SKM-1 (cell line): ENCODE measurements around the gene GPX4.

Source experiments
- DNase-seq: peaks from one replicate; lab custom pipeline; 2025; ENCODE audit not compliant: unreplicated experiment; lab: John Stamatoyannopoulos, UW

Gene GPX4

GRCh38 chr19:1102407-1103131, 1.2 kb upstream of the GPX4 start:
- no peak for DNase-seq

- no peak for DNase-seq
These were observed 574 bp upstream of the GPX4 start for GRCh38 chr19:1103132-1103707.

- DNase-seq, result peak; percentile 19
These were observed 665 bp downstream of the GPX4 start for GRCh38 chr19:1104311-1105007.

GRCh38 chr19:1105008-1105872, 1.4 kb downstream of the GPX4 start:
- no peak for DNase-seq

GRCh38 chr19:1105873-1106840, 2.4 kb downstream of the GPX4 start:
- DNase-seq, result no peak

GRCh38 chr19:1106841-1107660, 3.3 kb downstream of the GPX4 start:
- DNase-seq, result peak; percentile 32

GRCh38 chr19:1107661-1108261, 4.0 kb downstream of the GPX4 start:
- no peak for DNase-seq

GRCh38 chr19:1108291-1109031, 4.7 kb downstream of the GPX4 start:
- no peak for DNase-seq

GRCh38 chr19:1109032-1109551, 5.3 kb downstream of the GPX4 start:
- no peak for DNase-seq

GRCh38 chr19:1109697-1110671, 6.2 kb downstream of the GPX4 start:
- no peak for DNase-seq

- DNase-seq, result no peak
These were observed 7.2 kb downstream of the GPX4 start for GRCh38 chr19:1110809-1111640.

GRCh38 chr19:1111641-1112267, 8.0 kb downstream of the GPX4 start:
- DNase-seq, result no peak

GRCh38 chr19:1112268-1113029, 8.7 kb downstream of the GPX4 start:
- DNase-seq, result no peak

GRCh38 chr19:1113030-1113985, 9.5 kb downstream of the GPX4 start:
- no peak for DNase-seq
